ENCODE measurements around the gene ADGRB2.

DNA sequence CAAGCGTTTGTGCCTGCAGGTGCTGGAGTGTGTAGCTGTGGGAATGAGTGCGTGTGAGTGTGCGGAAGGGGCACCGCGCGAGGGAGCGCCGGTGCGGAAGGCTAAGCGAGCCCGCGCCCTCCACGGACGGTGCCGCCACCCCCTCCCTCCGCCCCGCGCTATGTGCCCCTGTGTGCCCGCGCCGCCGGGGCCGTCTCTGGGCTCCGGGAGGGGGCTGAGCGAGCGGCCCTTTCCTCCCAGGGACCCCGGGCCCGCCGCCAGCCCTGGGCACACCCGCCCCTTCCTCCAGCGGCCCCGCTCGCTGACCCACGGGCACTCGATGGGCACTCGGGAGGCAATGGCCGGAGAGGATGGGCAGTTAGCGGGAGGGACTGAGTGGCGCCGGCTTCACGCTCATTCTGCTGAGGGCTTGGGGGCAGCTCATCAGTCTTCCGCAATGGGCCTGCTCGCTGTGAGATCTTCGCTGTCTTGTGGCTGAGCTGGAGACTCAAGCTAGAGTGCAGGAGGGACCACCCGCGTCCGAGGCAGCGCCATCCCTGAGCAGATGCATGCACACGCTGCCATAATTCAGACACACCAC, 8.6 kb upstream of the ADGRB2 start:
- no peak for TF ChIP-seq POLR2A (IDR thresholded peaks at IDR 0.05)
- TF ChIP-seq, protein P1, sequence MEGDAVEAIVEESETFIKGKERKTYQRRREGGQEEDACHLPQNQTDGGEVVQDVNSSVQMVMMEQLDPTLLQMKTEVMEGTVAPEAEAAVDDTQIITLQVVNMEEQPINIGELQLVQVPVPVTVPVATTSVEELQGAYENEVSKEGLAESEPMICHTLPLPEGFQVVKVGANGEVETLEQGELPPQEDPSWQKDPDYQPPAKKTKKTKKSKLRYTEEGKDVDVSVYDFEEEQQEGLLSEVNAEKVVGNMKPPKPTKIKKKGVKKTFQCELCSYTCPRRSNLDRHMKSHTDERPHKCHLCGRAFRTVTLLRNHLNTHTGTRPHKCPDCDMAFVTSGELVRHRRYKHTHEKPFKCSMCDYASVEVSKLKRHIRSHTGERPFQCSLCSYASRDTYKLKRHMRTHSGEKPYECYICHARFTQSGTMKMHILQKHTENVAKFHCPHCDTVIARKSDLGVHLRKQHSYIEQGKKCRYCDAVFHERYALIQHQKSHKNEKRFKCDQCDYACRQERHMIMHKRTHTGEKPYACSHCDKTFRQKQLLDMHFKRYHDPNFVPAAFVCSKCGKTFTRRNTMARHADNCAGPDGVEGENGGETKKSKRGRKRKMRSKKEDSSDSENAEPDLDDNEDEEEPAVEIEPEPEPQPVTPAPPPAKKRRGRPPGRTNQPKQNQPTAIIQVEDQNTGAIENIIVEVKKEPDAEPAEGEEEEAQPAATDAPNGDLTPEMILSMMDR (IDR thresholded peaks at IDR 0.05), result no peak
